NT2/D1 (cell line): ENCODE data around the gene EEFSEC.

ENCODE experiments used
- SUZ12 ChIP-seq: IDR thresholded peaks from 2 replicates; pipeline ENCODE4 v1.6.1; 2011; ENCODE audit not compliant: insufficient read length, insufficient read depth; ENCODE audit errors: extremely low read depth
- YY1 ChIP-seq: IDR thresholded peaks from 2 replicates; pipeline ENCODE4 v1.6.1; 2011; ENCODE audit not compliant: insufficient read length, insufficient read depth
- ZNF274 ChIP-seq: IDR thresholded peaks from 2 replicates; pipeline ENCODE4 v1.6.1; 2011; ENCODE audit warnings: mild to moderate bottlenecking, low read depth, low read length

DNA sequence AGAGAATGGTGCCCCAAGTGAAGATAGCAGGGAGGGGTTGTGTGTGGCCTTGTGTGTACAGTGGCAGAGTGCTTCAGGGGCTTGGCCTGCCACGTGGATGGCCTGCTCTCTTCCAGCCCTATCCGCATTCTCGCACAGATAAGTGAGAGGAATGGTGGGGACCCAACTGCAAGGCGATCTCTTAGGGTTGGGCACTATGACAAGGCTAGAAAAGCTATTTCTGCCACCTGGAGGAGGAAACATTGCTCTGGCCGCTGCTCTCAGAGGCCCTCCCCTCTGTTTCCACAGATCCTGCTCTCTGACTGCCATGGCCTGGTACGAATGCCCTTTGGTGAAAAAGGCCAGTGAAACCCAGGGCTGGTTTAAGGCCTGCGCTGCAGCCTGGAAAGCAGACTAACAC lies 20.6 kb downstream of the EEFSEC start:
- no peak for TF ChIP-seq ZNF274
- TF ChIP-seq SUZ12 = no peak
- no peak for TF ChIP-seq YY1
